GM12873 (cell line): ENCODE results near the gene ETNK2.

Experiments
- CTCF ChIP-seq: IDR thresholded peaks from 2 replicates; pipeline ENCODE4 v1.5.1; 2012; ENCODE audit warnings: low read depth, mild to moderate bottlenecking, moderate library complexity, low read length, control low read depth; ENCODE audit not compliant: insufficient read depth; ENCODE audit errors: missing control alignments

Gene ETNK2

GRCh38 chr1:204174958-204175357, 23.1 kb upstream of the ETNK2 start:
- TF ChIP-seq CTCF: no peak

GRCh38 chr1:204172404-204173029, 20.7 kb upstream of the ETNK2 start:
- TF ChIP-seq CTCF: no peak

GRCh38 chr1:204171751-204172178, 19.9 kb upstream of the ETNK2 start:
- TF ChIP-seq CTCF: no peak

GRCh38 chr1:204170494-204171155, 18.8 kb upstream of the ETNK2 start:
- no peak for TF ChIP-seq CTCF

- TF ChIP-seq CTCF: no peak
Observed at GRCh38 chr1:204169858-204170257, 18.0 kb upstream of the ETNK2 start.

- no peak for TF ChIP-seq CTCF
Observed at GRCh38 chr1:204167730-204168129, 15.9 kb upstream of the ETNK2 start.

GRCh38 chr1:204166219-204166618, 14.4 kb upstream of the ETNK2 start, which contains the start of gene REN:
TSS of gene REN (minus strand) at chr1:204166337. CDS start at chr1:204166293, 44 bp downstream.
- TF ChIP-seq CTCF: no peak
